Central memory CD8-positive, alpha-beta T cell (primary cell): ENCODE data around the gene TMEM183A.
A peak's percentile ranks its signal among the peaks of the same experiment; 100 is the strongest.

Source experiments
- ATAC-seq: fragments of 150-1000 bp; cut with Tn5 transposase; replicated peaks from 2 replicates; pipeline ENCODE4 v1.10.0; 2022; ENCODE audit warnings: mild to moderate bottlenecking, moderate FRiP score, moderate number of reproducible peaks; ENCODE audit not compliant: poor library complexity, severe bottlenecking; ENCODE audit errors: extremely low read depth
- DNase-seq, 2 donors: peaks; one replicate each; pipeline ENCODE4 v3.0.0; 2021; ENCODE audit warnings: low spot score in 2 of 2
- H3K27ac Mint-ChIP-seq: one replicate; pipeline ENCODE4 v1.8.0; 2022; ENCODE audit warnings: low read depth, mild to moderate bottlenecking, moderate library complexity, mixed read lengths
- H3K27me3 Mint-ChIP-seq: one replicate; pipeline ENCODE4 v1.8.0; 2022; ENCODE audit warnings: mixed read lengths
- H3K36me3 Mint-ChIP-seq: one replicate; pipeline ENCODE4 v1.8.0; 2022; ENCODE audit warnings: mild to moderate bottlenecking, moderate library complexity, mixed read lengths; ENCODE audit not compliant: insufficient read depth
- H3K4me1 Mint-ChIP-seq: one replicate; pipeline ENCODE4 v1.8.0; 2022; ENCODE audit warnings: mixed read lengths
- H3K4me3 Mint-ChIP-seq: one replicate; pipeline ENCODE4 v1.8.0; 2022; ENCODE audit warnings: mild to moderate bottlenecking, moderate library complexity, mixed read lengths
- H3K9me3 Mint-ChIP-seq: one replicate; pipeline ENCODE4 v1.8.0; 2022; ENCODE audit warnings: mixed read lengths

Gene TMEM183A, protein sequence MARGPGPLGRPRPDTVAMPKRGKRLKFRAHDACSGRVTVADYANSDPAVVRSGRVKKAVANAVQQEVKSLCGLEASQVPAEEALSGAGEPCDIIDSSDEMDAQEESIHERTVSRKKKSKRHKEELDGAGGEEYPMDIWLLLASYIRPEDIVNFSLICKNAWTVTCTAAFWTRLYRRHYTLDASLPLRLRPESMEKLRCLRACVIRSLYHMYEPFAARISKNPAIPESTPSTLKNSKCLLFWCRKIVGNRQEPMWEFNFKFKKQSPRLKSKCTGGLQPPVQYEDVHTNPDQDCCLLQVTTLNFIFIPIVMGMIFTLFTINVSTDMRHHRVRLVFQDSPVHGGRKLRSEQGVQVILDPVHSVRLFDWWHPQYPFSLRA

GRCh38 chr1:203006948-203007871 is at the start of gene TMEM183A:
TMEM183A (plus strand) TSS chr1:203007374; CDS start chr1:203007466, 92 bp downstream.
- Mint-ChIP-seq H3K9me3 (no peaks in the 10 kb centered on the region), H3K36me3 (peaks cover 42% of the 10 kb centered on the region), H3K27me3 (no peaks in the 10 kb centered on the region), H3K4me3 (peak within 1 kb of the TSS; percentile 83), H3K4me1 (peaks cover 30% of the 10 kb centered on the region), H3K27ac (peak within 1 kb of the TSS; percentile 92)
- ATAC-seq (peak; percentile 93), DNase-seq (peak; percentile 84 to 91)

DNA sequence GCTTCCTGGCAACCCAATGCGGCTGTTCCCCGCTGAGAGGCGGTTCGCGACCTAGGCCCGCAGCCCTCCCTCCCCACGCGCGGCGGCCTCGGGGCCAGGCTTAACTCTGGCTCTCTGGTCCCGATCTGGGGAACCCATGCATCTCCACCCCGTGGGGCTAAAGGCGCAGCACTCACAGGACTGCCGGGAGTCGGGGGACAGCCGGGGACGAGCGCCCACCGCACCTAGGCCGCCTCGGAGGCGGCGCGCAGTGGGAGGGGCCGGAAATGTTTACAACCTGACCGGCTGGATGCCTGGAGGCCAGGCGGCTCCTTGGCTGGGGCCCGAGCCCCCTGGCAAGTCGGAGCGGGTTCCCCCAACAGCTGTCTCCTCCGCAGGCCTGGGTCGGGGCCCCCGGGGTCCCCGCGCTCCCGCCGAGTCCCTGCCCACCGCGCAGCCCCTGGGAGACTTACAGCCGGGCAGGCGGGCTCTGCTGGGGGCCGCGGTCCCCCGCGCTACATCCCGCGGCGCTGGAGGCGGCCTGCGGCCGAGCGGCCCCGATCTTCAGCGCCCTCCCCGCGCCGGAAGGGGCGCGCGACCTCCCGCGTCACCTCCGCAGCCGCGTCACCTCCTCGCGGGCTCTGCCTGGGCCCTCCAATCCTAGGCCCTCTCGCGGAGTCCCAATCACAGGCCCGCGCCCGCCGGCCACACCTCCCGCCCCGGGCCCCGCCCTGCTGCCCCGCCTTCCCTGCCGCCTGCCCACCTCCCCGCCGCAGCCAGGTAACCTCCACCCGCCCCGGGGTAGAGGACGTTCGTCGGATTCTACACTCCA is 49.2 kb upstream of the TMEM183A start, which contains the start of gene ADIPOR1:
Gene ADIPOR1 (minus strand): TSS at position 580 of the 811 bp plus-strand sequence. CDS start 7,242 bp downstream, outside the sequence.
- ATAC-seq (peak; percentile 96), DNase-seq (peak; percentile 87 to 92)
- H3K4me1 Mint-ChIP-seq: peaks cover 39% of the 10 kb centered on the region
- no peaks in the 10 kb centered on the region for H3K9me3 Mint-ChIP-seq
- no peaks in the 10 kb centered on the region for H3K27me3 Mint-ChIP-seq
- peaks cover 8% of the 10 kb centered on the region for H3K36me3 Mint-ChIP-seq
- H3K27ac Mint-ChIP-seq: peak within 1 kb of the TSS; percentile 64
- peak within 1 kb of the TSS; percentile 86 for H3K4me3 Mint-ChIP-seq

DNA sequence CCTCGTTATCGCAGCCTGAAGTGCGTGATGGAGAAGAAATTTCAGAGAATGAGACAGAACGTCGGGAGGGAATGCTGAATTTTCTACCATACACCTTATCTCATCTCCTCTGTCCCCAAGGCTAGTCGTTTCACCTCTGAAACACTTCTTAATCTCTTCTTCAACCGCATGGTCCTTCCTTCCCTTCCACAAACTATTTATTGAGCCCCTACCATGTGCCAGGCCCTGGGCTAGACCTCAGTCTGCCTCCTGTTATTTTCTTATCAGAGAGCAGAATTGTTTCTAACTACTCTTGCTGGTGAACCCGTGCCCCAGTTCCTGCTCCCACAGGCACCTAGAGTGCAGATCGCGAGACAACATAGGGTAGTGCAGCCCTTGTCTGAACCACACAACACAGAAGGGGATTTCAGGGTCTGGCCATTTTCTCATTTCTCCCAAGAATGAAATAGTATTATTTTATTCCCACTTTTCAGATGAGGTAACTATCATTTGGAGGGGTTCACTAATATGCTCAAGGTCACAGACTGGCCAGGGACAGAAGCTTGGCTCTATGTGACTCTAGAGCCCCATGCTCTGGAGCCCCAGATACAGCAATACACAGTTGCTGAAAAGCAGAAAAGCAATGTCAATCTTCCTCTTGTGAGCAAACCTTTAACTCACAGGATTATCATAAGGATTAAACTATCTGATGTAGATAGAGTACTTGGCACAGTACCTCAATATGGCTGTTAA is 48.5 kb upstream of the TMEM183A start:
- Mint-ChIP-seq H3K4me1 (peaks cover 32% of the 10 kb centered on the region), H3K27me3 (no peaks in the 10 kb centered on the region), H3K4me3 (peak overlapping the region; percentile 86), H3K27ac (peak overlapping the region; percentile 64), H3K9me3 (no peaks in the 10 kb centered on the region), H3K36me3 (peaks cover 10% of the 10 kb centered on the region)
- DNase-seq (no peak), ATAC-seq (peak; percentile 11)

- Mint-ChIP-seq H3K4me1 (peaks cover 26% of the 10 kb centered on the region), H3K27me3 (no peaks in the 10 kb centered on the region), H3K36me3 (peaks cover 10% of the 10 kb centered on the region), H3K4me3 (peak overlapping the region; percentile 86), H3K9me3 (no peaks in the 10 kb centered on the region), H3K27ac (no peak overlapping the region)
- DNase-seq (no peak), ATAC-seq (no peak)
Measured at GRCh38 chr1:202959276-202959620, 47.9 kb upstream of the TMEM183A start.

- no peak overlapping the region for H3K4me3 Mint-ChIP-seq
- peaks cover 10% of the 10 kb centered on the region for H3K36me3 Mint-ChIP-seq
- ATAC-seq (no peak), DNase-seq (no peak)
- H3K4me1 Mint-ChIP-seq: peaks cover 26% of the 10 kb centered on the region
- H3K27ac Mint-ChIP-seq: no peak overlapping the region
- H3K9me3 Mint-ChIP-seq: no peaks in the 10 kb centered on the region
- no peaks in the 10 kb centered on the region for H3K27me3 Mint-ChIP-seq
Measured at GRCh38 chr1:202961220-202961880, 45.8 kb upstream of the TMEM183A start.

- H3K27ac Mint-ChIP-seq: peak overlapping the region; percentile 25
- no peaks in the 10 kb centered on the region for H3K27me3 Mint-ChIP-seq
- DNase-seq: no peak
- H3K4me3 Mint-ChIP-seq: no peak overlapping the region
- H3K9me3 Mint-ChIP-seq: no peaks in the 10 kb centered on the region
- no peak for ATAC-seq
- H3K4me1 Mint-ChIP-seq: peaks cover 21% of the 10 kb centered on the region
- H3K36me3 Mint-ChIP-seq: peaks cover 12% of the 10 kb centered on the region
Measured at GRCh38 chr1:202964791-202965410, 42.3 kb upstream of the TMEM183A start.

GRCh38 chr1:202965422-202965821 is 41.8 kb upstream of the TMEM183A start:
- ATAC-seq: no peak
- no peaks in the 10 kb centered on the region for H3K9me3 Mint-ChIP-seq
- H3K27ac Mint-ChIP-seq: peak overlapping the region; percentile 25
- no peaks in the 10 kb centered on the region for H3K27me3 Mint-ChIP-seq
- peak overlapping the region; percentile 84 for H3K4me3 Mint-ChIP-seq
- peaks cover 21% of the 10 kb centered on the region for H3K4me1 Mint-ChIP-seq
- no peak for DNase-seq
- peaks cover 12% of the 10 kb centered on the region for H3K36me3 Mint-ChIP-seq

DNA sequence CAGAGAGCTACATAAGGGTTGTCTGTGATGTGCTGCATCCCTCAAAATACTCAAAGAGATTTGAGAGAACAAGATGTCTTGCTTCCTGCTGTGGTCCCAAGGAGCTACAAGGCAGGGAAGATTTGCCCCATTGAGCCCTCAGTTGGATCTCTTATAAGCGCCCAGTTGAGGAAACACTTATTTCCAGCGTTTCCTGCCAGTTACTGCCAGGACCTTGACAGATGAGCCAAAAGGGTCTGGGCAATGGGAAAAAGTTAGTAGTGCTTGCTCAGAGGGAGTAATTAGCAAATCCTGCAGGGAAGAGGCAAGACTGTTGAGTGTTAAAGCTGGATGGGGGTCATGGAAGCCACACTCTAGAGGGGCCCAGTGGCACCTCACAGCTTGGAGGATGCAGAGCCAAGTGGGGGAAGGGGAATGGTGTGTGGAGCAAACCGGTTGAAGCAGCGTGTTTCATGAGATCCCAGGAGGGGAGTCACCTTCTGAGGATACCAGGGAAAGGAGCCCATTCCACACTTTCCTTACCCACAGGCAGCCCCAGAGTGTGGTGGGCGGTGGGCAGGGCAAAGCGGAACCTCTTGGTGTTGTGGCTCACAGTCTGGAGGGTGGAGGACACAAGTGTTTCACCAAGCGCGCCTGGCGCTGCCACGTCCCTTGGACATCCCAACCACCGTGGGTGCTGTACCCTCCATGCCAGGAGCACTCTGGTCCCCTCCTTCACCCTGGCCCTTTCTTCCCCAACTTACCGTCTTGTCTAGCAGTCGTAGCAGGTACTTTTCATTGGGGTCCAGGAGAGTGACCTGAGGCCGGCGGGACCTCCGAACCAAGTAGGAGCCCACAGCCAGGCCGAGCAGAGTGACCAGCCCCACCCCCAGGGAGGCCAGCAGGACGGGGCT is 40.9 kb upstream of the TMEM183A start:
- Mint-ChIP-seq H3K36me3 (peaks cover 12% of the 10 kb centered on the region), H3K4me1 (peaks cover 21% of the 10 kb centered on the region), H3K9me3 (no peaks in the 10 kb centered on the region), H3K4me3 (peak overlapping the region; percentile 84), H3K27ac (peak overlapping the region; percentile 51), H3K27me3 (no peaks in the 10 kb centered on the region)
- ATAC-seq (no peak), DNase-seq (no peak)

- Mint-ChIP-seq H3K4me3 (peak overlapping the region; percentile 84), H3K27me3 (no peaks in the 10 kb centered on the region), H3K27ac (peak overlapping the region; percentile 32), H3K36me3 (peaks cover 9% of the 10 kb centered on the region), H3K9me3 (no peaks in the 10 kb centered on the region), H3K4me1 (peaks cover 21% of the 10 kb centered on the region)
- no peak for DNase-seq
- peak; percentile 33 for ATAC-seq
Measured at GRCh38 chr1:202967684-202968281, 39.4 kb upstream of the TMEM183A start.

DNA sequence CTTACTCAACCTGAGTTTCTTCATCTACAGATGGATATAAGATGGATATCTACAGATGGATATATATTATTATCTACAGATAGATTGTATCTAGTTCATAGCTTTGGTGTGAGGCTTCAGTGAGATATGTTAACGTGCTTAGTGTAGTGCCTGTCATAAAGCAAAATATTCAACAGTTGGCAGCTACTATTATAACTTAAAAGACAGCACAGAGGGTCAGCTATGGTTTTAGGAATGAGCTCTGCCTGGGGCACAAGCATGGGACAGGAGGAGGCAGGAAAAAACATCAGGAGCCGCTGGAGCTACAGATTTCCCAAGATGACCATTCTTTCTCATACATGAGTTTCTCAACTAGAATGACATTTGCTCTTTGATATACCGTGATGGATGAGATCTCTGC is 38.8 kb upstream of the TMEM183A start:
- H3K4me3 Mint-ChIP-seq: peak overlapping the region; percentile 84
- H3K4me1 Mint-ChIP-seq: peaks cover 21% of the 10 kb centered on the region
- DNase-seq: no peak
- H3K27me3 Mint-ChIP-seq: no peaks in the 10 kb centered on the region
- H3K36me3 Mint-ChIP-seq: peaks cover 12% of the 10 kb centered on the region
- no peak for ATAC-seq
- H3K27ac Mint-ChIP-seq: no peak overlapping the region
- H3K9me3 Mint-ChIP-seq: no peaks in the 10 kb centered on the region
